GM18951 (cell line): ENCODE results near the gene FIBCD1.

Experiments
- POLR2A ChIP-seq: IDR thresholded peaks from 4 replicates; pipeline ENCODE4 v1.6.1; 2011; ENCODE audit warnings: mild to moderate bottlenecking; ENCODE audit not compliant: insufficient read length, insufficient read depth; ENCODE audit errors: extremely low read depth
- in situ Hi-C: fragments of 300-500 bp; cut with MboI; formaldehyde crosslinking; loops from one replicate; pipeline ENCODE4 v1.12.0; 2022; ENCODE audit warnings: low sequenced_read_pairs, mixed read lengths, inconsistent platforms; ENCODE audit not compliant: unreplicated experiment

FIBCD1 gene, protein sequence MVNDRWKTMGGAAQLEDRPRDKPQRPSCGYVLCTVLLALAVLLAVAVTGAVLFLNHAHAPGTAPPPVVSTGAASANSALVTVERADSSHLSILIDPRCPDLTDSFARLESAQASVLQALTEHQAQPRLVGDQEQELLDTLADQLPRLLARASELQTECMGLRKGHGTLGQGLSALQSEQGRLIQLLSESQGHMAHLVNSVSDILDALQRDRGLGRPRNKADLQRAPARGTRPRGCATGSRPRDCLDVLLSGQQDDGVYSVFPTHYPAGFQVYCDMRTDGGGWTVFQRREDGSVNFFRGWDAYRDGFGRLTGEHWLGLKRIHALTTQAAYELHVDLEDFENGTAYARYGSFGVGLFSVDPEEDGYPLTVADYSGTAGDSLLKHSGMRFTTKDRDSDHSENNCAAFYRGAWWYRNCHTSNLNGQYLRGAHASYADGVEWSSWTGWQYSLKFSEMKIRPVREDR

DNA sequence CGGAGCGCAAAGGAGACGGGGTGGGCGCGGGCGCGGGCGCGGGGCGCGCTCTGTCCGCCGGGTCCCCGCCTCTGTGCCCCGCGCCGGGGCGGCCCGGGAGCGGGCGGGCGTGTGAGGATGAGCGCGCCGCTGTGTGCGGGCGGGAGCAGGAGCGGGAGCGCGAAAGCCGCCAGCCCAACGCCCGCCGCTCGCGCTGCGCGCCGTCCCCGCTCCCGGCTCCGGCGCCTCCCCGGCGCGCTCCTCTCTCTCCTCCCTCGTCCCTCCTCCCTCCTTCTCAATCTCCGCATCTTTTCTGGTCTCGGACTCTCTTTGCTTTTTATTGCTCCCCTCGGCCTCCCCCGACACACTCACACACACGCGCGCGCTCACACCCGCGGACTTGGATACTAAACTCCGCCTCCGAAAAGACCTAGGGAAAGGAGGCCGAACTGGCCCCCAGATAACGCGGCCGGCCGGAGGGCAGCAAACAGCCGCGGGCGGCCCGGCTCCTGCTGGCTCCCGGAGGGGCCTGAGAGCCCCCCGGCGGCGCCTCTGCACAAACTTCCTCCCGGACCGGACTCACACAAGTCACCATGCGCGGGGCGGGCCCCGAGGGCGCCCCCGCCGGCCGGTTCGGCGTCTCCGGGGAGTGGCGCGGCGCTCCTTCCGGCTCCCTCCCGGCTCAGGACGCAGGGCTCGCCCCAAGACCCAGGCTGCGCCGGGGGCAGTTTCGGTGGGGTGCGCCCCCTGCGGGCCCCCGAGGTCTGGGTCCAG is at the start of gene FIBCD1:
Gene FIBCD1, minus strand, starts transcription at position 596 of the 753 bp plus-strand sequence. CDS start 640 bp downstream, outside the sequence.
- in situ Hi-C loops: loop anchor here (5.0 kb wide), 1 partner anchor 232 kb away; no protein-coding TSS in a partner anchor
- no peak for TF ChIP-seq POLR2A

DNA sequence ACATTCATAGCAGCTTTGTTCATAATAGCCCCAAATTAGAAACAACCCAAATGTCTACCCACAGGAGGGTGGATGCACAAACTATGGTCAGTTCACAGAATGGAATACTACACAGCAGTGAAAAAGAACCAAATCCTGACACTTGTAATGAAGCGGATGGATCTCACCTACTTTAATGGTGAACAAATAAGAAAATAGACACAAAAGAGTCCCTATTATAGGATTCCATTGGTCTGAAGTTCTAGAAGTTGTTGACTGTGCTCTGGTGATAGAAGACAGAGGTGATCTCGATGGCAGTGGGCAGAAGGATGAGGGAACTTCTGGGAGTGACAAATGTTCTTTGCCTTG is 49.3 kb upstream of the FIBCD1 start:
- no peak for TF ChIP-seq POLR2A
- in situ Hi-C loops: no loop called here

DNA sequence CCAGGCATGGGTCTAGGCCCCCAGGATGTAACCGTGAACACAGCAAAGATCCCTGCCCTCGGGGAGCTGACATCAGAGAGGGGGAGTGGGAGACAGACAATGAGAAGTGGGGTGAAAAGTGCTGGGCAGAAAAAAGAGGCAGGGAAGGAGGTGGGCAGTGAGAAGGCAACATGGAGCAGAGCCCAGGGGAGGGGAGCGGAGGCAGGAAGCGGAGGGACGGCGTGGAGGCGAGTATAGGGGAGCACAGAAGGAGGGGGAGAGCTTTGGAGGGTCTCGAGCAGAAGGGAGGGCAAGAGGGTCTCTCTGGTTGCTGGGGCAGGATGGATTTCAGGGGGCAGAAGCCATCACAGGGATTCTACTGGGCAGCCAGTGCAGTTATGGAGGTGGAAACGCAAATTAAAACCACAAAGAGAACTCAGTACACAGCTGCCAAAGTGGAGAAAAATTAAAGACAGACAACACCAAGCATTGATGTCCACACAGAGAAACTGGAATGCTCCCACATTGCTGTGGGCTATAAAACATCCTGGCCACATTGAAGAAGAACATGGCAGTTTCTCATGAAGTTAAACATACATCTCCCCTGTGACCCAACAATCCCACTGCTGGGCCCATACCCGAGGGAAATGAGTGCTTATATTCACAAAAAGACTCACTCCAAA is 48.8 kb upstream of the FIBCD1 start:
- TF ChIP-seq POLR2A: no peak
- in situ Hi-C loops: no loop called here

DNA sequence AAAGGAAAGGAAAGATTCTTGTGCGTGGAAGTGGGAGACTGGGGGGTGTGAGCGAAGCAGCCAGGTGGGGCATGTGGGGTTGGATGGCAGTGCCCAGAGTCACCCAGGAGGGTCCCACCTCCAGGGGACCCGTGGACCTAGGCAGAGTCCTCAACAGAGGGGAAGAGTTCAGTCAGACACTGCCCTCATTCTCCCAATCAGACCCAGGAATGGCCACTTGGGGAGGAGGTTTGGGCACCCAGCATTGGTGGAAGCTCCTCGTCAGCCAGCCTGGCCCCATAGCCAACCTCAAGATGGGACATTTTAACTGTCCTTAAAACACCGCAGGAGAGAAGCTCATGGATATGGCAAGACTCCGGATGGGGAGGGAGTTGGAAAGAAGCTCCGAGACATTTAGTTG is 48.0 kb upstream of the FIBCD1 start:
- in situ Hi-C loops: no loop called here
- TF ChIP-seq POLR2A: no peak

DNA sequence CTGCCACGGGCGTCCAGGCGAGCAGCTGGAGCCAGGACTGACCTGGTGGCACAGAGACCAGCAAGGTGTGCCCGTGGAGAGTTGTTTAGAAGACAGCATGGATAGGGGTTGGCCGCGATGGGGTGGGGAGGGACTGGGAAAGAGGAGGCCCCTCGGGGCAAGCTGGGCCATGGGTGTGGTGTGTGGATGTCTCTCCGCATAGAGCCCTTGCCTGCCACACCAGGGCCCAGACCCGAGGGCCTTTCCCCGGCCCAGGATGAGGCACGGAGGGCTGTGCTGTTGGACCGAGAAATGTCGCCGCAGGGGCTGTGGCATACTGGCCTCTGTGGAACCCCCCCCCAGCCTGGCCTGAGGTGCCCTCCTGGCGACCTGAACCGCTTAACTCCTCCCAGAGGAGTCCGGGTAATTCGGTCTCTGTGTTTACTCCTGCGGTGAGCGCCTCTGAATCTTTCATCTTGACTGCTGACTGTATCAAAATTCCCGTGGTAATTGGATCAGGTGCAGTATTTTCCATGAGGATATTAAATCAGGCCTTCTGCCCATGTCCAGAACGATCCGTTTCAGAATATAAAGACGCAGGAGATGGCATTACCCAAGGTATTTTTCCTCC is 47.4 kb upstream of the FIBCD1 start:
- TF ChIP-seq POLR2A: no peak
- in situ Hi-C loops: no loop called here

DNA sequence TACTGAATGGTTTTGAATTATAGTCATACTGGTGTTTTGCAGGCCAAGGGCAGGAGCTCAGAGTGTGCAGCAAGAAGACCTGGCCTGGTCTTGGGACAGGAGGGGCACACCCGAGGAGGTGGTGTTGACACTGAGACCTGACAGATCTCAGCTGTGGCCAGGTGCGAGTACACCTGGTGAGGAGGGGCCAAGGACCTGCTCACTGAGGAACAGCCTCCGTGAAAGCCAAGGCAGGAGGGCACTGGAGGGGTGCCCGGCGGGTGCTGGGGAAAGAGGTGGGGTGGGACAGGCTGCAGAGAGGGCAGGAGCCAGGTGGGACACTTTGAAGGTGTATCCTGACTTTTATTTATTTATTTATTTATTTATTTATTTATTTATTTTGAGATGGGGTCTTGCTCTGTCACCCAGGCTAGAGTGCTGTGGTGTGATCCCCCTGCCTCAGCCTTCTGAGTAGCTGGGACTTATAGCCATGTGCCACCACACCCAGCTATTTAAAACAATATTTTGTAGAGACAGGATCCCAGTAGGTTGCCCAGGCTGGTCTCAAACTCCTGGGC is 46.6 kb upstream of the FIBCD1 start:
- no peak for TF ChIP-seq POLR2A
- in situ Hi-C loops: no loop called here

DNA sequence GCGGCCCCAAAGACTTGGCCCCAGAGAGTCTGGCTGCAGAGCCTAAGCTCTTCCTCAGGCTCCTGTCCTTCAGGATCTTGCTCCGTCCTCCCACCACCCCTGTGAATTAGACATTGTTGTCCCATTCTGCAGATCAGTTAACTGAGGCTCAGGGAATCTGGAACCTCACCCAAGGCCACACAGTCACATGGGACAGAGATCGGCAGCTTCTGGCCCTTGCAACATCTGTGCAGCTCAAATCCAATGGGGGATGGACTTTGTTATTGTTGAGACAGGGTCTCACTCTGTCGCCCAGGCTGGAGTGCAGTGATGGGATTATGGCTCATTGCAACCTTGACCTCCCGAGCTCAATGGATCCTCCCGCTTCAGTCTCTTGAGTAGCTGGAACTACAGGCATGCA is 46.0 kb upstream of the FIBCD1 start:
- in situ Hi-C loops: no loop called here
- TF ChIP-seq POLR2A: no peak

DNA sequence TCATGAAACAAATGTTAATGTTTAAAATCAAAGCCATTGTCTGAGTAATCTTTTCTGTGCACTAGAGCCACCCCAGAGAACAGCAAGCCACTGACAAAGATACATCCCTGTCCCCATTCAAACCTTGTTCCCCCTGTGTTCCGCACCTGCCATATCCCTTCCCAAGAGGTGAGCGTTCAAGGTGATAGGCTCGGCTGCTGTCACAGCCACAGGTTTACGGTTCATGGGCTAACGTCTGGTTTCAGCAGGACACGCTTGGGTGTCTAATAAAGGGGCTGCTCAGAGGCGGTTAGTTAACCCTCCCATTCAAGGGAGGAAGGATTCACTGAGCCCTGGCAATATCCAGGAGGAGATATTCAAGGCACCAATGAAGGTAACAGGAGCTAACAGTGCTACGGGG is 45.5 kb upstream of the FIBCD1 start:
- no peak for TF ChIP-seq POLR2A
- in situ Hi-C loops: no loop called here

DNA sequence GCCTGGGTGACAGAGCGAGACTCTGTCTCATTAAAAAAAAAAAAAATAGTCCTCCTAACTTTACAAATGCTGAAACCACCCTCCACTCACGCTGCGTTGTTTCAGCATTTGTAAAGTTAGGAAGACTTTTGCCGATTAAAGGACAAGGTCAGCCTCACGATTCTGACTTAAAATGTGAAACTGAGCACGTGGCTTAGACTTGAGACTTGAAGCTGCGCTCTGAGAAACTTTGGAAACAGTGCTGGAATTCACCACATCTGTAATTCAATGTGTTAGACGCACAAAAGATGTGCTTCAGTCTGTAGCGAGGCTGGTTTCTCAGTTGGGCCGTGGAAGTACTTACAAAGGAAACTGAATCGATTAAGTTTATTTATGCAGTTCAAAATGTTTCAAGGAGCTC is 44.9 kb upstream of the FIBCD1 start:
- TF ChIP-seq POLR2A: no peak
- in situ Hi-C loops: no loop called here

DNA sequence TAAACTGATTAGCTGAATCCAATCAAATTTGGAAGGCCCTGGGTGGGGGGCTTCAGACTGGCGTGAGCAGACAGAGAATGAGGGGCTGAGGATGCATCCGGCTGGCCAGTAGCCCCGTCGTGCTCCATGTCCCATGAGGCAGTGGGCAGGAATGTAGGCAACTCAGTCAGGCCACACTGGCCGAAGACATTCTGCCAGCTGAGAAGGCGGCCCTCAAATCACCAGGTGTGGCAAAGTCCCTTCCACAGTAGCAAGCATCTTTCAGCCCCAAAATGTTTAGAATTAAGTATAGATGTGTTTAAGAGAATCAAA is 44.3 kb upstream of the FIBCD1 start:
- no peak for TF ChIP-seq POLR2A
- in situ Hi-C loops: no loop called here

DNA sequence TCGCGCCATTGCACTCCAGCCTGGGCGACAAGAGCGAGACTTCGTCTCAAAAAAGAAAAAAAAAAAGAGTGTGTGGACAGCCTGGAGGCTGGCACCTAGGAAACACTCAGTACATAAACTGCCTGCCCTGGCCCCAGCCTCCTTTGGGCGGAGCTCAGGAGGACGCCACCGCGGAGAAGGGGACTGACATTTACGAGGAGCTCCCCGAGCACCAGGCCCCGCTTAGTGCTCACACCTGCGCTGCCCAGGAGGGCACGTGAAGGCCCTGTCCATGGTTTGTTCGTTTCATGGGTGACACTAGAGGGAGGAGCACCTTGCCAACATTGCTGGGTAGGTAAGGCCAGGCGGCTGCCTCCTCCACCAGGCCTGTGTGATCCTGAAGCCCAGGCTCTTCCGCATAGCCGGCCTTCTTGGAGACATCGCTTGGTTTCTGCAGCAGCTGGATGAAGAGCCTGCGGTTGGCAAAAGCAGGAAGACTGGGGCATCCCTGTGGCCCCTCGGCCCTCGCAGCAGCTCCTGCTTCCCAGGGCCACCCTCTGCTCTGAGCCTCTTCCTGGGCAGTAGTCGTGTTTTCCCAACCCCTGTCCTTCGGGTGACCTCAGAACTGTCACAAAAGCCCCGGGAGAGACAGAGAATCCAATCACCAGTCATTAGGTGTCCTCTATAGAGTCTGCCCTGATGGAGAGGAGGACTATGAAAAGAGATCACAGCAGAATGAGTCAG is 43.8 kb upstream of the FIBCD1 start:
- in situ Hi-C loops: no loop called here

DNA sequence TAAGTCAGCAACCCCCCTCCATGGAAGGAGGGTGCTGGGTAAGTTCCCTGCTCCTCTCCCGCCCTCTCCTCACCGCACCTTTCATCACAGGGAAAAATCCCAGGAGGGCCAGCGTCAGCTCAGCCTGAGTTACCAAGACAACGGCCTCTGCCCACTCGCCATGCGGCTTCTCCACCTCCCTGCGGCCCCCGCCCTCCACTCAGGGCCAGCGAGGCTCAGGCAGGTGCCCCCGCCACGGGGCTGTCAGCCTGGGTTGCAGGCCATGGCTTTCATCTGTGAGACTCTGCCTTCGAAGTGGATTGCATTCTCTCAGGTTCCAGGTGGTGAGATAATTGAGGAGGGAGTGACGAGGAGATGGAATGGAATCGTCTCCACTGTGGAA is 42.7 kb upstream of the FIBCD1 start:
- in situ Hi-C loops: no loop called here
- TF ChIP-seq POLR2A: no peak

More for the DNA sequence above, 43.8 kb upstream of the FIBCD1 start:
- TF ChIP-seq POLR2A: no peak

DNA sequence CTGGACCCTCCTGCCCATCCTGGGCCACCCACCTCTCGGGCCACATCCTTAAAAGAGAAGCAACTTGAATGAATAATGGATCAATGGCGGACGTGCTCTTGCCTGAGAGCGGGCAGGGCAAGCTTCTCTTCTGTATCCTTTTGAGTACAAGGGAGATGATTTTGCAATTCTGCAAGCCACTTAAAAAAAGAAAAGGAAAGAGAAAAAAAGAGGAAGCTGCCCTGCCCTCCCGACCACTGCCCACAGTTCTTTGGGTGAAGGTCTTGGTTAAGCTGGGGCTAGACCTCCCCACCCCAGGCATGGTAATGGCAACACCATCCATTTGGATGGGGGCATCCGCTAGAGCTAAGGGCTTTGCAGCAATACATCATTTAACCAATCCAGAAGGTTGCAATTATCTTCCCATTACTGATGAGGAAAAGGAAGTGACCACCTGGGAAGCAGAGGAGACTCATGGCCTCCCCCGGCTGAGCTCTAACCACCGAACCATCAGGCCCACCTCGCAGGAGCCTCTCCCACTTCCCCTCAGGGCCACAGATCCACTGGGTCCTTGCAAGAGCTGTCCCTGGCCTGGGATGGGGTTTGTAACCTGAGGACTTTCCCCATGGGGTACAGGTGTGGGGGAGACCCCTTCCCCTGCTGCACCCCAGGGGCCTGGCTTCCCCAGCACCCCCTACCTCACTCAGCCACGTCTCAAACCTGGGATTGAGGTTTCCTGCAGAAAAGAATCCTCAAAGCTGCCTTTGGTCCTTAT is 42.1 kb upstream of the FIBCD1 start:
- TF ChIP-seq POLR2A: no peak
- in situ Hi-C loops: no loop called here
